Choroid plexus epithelial cell (primary cell): ENCODE data around the gene OR51V1.

Experiments
- DNase-seq: peaks from one replicate; pipeline ENCODE4 v3.0.0-alpha.2; 2010; ENCODE audit warnings: low read depth
- H3K4me3 ChIP-seq: 2 replicates; pipeline ENCODE4 v1.5.1; 2011; ENCODE audit warnings: low read depth, mild to moderate bottlenecking, control low read depth, low read length, moderate library complexity
- CTCF ChIP-seq: conservative IDR thresholded peaks from 2 replicates; pipeline ENCODE4 v1.5.1; 2011; ENCODE audit warnings: low read depth, mild to moderate bottlenecking, control low read depth, inconsistent platforms, low read length, moderate library complexity

The OR51V1 gene

DNA sequence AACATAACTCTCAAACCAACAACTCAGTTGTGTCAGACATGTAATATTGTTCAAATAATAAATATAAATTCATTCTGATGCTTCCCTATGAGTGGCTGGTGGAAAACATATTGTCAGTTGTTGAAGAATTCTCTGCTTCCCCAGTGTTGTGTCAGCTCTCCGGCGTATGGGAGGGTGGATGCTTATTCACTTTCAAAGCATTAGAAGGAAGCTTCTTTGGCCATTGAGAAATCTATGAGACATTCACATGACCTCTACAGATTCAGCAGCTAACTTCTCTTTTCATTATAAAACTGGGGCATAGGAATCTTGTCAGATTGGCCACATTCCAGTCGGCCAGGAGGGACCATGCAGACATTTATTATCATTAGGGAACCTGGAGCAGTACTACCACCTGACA is 2.9 kb downstream of the OR51V1 start:
- H3K4me3 ChIP-seq = no peak overlapping the region
- no peak for TF ChIP-seq CTCF
- peak; percentile 74 for DNase-seq

DNA sequence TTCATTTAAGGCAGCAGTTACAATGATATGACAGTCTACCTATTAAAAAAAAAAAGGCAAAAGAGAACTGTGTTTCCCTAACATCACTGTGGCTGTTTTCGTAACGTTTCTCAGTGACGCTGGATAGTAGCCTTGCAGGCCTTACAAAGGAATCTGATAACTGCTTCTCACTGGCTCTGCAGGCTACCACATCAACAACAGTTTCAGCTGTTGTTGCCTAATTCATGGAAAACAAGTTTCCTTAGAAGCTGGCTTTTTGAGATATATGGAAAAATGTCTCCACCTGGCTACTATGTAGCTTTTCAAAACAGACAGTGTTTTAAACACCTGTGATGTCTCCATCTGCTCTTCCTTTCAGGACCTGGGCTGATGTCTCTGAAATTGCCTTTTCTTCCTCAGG is 3.8 kb downstream of the OR51V1 start:
- peak; percentile 36 for DNase-seq
- H3K4me3 ChIP-seq = no peak overlapping the region
- TF ChIP-seq CTCF = no peak

- no peak for DNase-seq
- TF ChIP-seq CTCF = no peak
- H3K4me3 ChIP-seq = no peak overlapping the region
Measured at GRCh38 chr11:5196067-5196466, 4.4 kb downstream of the OR51V1 start.

DNA sequence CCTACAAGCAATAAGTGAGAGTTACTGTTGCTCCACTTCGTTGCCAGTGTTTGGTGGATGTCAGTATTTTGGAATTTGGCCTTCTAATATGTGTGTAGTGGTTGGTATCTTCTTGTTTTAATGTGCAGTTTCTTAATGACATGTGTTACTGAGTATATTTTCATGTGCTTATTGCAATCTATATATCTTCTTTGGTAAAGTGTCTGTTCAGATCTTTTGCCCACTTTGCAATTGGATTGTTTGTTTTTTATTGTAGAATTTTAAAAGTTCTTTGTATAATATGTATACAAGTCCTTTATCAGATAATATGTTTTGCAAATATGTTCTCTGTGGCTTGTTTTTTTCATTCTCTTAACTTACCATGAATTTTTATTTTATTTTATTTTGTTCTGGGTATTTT is 7.7 kb downstream of the OR51V1 start:
- H3K4me3 ChIP-seq = no peak overlapping the region
- no peak for TF ChIP-seq CTCF
- DNase-seq = no peak

GRCh38 chr11:5188201-5188600 is 12.3 kb downstream of the OR51V1 start:
- no peak for DNase-seq
- no peak for TF ChIP-seq CTCF

DNA sequence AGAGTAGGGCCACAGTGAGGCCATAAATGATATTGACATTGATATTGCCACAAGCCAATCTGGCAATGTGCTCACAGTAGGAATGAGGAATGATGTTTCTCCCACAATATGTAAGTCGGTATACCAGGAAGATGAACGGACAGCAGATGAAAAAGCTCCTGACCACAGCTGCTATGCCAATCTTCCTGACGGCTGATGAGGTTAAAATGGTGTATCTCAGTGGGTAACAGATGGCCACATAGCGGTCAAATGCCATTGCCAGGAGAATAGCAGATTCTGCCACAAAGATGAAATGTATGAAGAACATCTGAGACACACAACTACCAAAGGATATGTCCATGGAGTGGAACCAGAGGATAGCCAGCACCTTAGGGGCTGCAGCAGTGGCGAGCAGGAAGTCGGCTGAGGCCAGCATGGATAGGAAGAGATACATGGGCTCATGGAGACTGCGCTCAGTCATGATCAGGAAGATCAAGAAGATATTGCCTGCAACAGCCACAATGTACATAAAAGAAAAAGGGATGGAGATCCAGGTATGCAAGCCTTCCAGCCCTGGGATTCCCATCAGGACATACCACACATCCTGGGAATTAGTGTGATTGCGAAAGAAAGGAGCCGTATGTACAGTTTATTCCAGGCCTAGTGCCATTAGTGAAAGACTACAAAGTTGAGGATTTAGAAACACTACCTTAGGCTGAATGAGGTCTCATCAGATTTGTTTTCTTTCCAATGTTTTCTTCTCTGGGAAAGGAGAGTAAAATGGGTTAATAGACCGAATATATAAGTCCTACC is 22.2 kb downstream of the OR51V1 start:
- TF ChIP-seq CTCF = no peak
- no peak overlapping the region for H3K4me3 ChIP-seq
- DNase-seq = no peak

More at GRCh38 chr11:5188201-5188600, 12.3 kb downstream of the OR51V1 start:
- H3K4me3 ChIP-seq = no peak overlapping the region

- H3K4me3 ChIP-seq = no peak overlapping the region
- TF ChIP-seq CTCF = no peak
- no peak for DNase-seq
Measured at GRCh38 chr11:5174934-5175333, 25.5 kb downstream of the OR51V1 start.
